GM23248 (cell line): Measurements from ENCODE around the gene UGT1A4. TPM values are rescaled to one million over a fixed set of nuclear protein-coding genes. Genes with fewer than 3 reads are reported as not detected.

Source experiments
- DNase-seq: peaks from one replicate; pipeline ENCODE4 v3.0.0-alpha.2; 2015
- H2AFZ ChIP-seq: fragments of 200-600 bp; sonication (generic); 2 replicates; pipeline ENCODE4 v1.6.1; 2016; ENCODE audit warnings: antibody characterized with exemption
- H3F3A ChIP-seq: fragments of 200-600 bp; sonication (generic); 2 replicates; pipeline ENCODE4 v1.6.1; 2016; ENCODE audit warnings: mild to moderate bottlenecking, antibody characterized with exemption, mixed run types; ENCODE audit not compliant: insufficient read depth
- H3K27ac ChIP-seq: fragments of 200-600 bp; sonication (generic); 2 replicates; pipeline ENCODE4 v1.5.1; 2016; ENCODE audit warnings: mild to moderate bottlenecking
- H3K27me3 ChIP-seq: fragments of 200-600 bp; sonication (generic); replicated peaks from 2 replicates; pipeline ENCODE4 v1.6.1; 2016; ENCODE audit warnings: mild to moderate bottlenecking; ENCODE audit not compliant: insufficient read depth
- H3K36me3 ChIP-seq: fragments of 200-600 bp; sonication (generic); 2 replicates; pipeline ENCODE4 v1.6.1; 2016; ENCODE audit warnings: low read depth, mild to moderate bottlenecking
- H3K4me1 ChIP-seq: fragments of 200-600 bp; sonication (generic); 2 replicates; pipeline ENCODE4 v1.6.1; 2016; ENCODE audit warnings: mild to moderate bottlenecking; ENCODE audit not compliant: insufficient read depth
- H3K4me2 ChIP-seq: fragments of 200-600 bp; sonication (generic); one replicate; pipeline ENCODE4 v1.6.1; 2016; ENCODE audit warnings: mild to moderate bottlenecking; ENCODE audit not compliant: unreplicated experiment
- H3K4me3 ChIP-seq: fragments of 200-600 bp; sonication (generic); 2 replicates; pipeline ENCODE4 v1.5.1; 2016; ENCODE audit warnings: mild to moderate bottlenecking
- H3K79me2 ChIP-seq: fragments of 200-600 bp; sonication (generic); 2 replicates; pipeline ENCODE4 v1.6.1; 2016; ENCODE audit warnings: mild to moderate bottlenecking; ENCODE audit not compliant: insufficient read depth
- H3K9ac ChIP-seq: fragments of 200-600 bp; sonication (generic); 2 replicates; pipeline ENCODE4 v1.6.1; 2016; ENCODE audit warnings: mild to moderate bottlenecking
- H3K9me2 ChIP-seq: fragments of 200-600 bp; sonication (generic); 2 replicates; pipeline ENCODE4 v1.6.1; 2016; ENCODE audit warnings: mixed run types, mild to moderate bottlenecking, moderate library complexity; ENCODE audit not compliant: insufficient read depth
- H3K9me3 ChIP-seq: fragments of 200-600 bp; sonication (generic); one replicate; pipeline ENCODE4 v1.6.1; 2017; ENCODE audit warnings: low read depth
- H4K20me1 ChIP-seq: fragments of 200-600 bp; sonication (generic); 2 replicates; pipeline ENCODE4 v1.6.0; 2016; ENCODE audit not compliant: insufficient read depth
- EZH2 ChIP-seq: fragments of 200-600 bp; sonication (generic); IDR thresholded peaks from 2 replicates; pipeline ENCODE4 v1.6.1; 2018; ENCODE audit warnings: antibody characterized with exemption, mild to moderate bottlenecking; ENCODE audit not compliant: insufficient read depth, poor library complexity, severe bottlenecking
- EZH2phosphoT487 ChIP-seq: fragments of 200-600 bp; sonication (generic); IDR thresholded peaks from 2 replicates; pipeline ENCODE4 v1.6.1; 2018; ENCODE audit warnings: antibody characterized with exemption, moderate library complexity, mild to moderate bottlenecking, low read depth; ENCODE audit not compliant: insufficient read depth
- WGBS, 2 experiments: methylation state at CpG; one replicate each; pipeline ENCODE4 v1.1.6; 2015 to 2017; ENCODE audit warnings: low lambda C conversion rate in 2 of 2, low coverage in 1 of 2; ENCODE audit errors: missing lambda C conversion rate in 2 of 2; 5-methylcytosine and 5-hydroxymethylcytosine counted together
- in situ Hi-C: fragments of 300-500 bp; cut with MboI; formaldehyde crosslinking; loops from 2 replicates; pipeline ENCODE4 v1.15.0; 2020
- polyA plus RNA-seq: library from polyadenylated mRNA; unstranded; fragments of >200 nt; fragmentation: Nextera tagmentation; extraction: Ambion mirVana; gene quantifications from 2 replicates; pipeline ENCODE4 v1.2.1, GENCODE V29; 2016
- total RNA-seq: library from RNA; depleted of rRNA; stranded (reverse); fragments of >200 nt; shearing (Covaris generic); gene quantifications from 2 replicates; pipeline ENCODE4 v1.2.3, GENCODE V29; 2014

Gene UGT1A4
- total and polyA plus RNA-seq, 2 experiments from 2014 or later: not detected

- no peak for DNase-seq
- WGBS, 2 experiments: 42 to 58% methylated on average over 3 of the region's 3 CpGs
- no peak overlapping the region for H2AFZ ChIP-seq
- H3K9me2 ChIP-seq: no peaks in the 10 kb centered on the region
- H3K9me3 ChIP-seq: no peaks in the 10 kb centered on the region
- peaks cover 3% of the 10 kb centered on the region; the same call in 1 of the 2 replicates for H3K4me1 ChIP-seq
- H3K4me2 ChIP-seq: no peak overlapping the region
- TF ChIP-seq EZH2phosphoT487: no peak
- no peaks in the 10 kb centered on the region for H3K36me3 ChIP-seq
- no peak overlapping the region for H3K4me3 ChIP-seq
- in situ Hi-C loops: no loop called here
- peaks cover 15% of the 10 kb centered on the region for H3K27me3 ChIP-seq
- no peak overlapping the region for H3K9ac ChIP-seq
- no peak overlapping the region for H3K27ac ChIP-seq
- no peaks in the 10 kb centered on the region for H4K20me1 ChIP-seq
- H3F3A ChIP-seq: no peaks in the 10 kb centered on the region
- H3K79me2 ChIP-seq: no peaks in the 10 kb centered on the region
Measured at GRCh38 chr2:233813236-233814055, 94.9 kb downstream of the UGT1A4 start.

DNA sequence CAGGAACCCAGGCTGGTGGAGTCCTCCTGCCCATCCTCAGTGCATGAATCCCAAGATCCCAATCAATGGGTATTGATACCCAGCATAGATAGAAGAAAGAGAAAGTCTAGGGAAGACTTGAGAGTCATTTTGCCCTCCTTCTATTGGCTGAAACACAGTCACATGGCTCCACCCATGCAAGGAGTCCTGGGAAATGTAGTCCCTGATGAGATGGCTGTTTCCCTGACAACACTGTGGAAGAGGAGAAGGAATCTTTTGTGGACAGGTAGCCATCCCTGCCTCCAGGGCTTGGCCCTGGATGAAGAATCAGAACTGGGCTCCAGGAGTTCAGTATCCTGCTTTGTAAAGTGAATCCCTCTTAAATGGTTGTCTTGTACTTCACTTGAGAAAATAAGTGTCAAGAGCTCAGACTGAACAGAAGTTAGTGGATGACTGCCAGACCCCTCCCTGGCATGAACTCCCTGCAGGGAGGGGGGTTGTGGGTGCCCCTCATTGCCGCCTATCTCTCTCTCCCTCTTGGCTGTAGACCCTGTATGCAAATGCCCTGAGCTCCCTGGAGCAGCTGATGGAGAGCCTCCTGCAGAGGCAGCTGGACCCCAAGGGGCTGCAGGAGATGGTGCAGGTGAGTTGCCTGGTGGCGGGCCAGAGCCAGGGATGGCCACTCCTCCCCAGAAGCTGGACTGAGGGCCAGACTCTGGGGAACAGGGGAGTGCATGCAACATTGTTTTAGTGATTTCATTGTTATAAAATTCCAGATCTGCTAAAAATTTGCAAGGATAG lies 95.7 kb downstream of the UGT1A4 start:
- WGBS, 2 experiments: 26 to 40% methylated on average over 2 of the region's 2 CpGs
- Histone ChIP-seq H3F3A (no peaks in the 10 kb centered on the region), H2AFZ (no peak overlapping the region), H3K9me3 (no peaks in the 10 kb centered on the region), H3K4me1 (peaks cover 3% of the 10 kb centered on the region; the same call in 1 of the 2 replicates), H4K20me1 (no peaks in the 10 kb centered on the region), H3K79me2 (no peaks in the 10 kb centered on the region), H3K9me2 (no peaks in the 10 kb centered on the region), H3K4me2 (no peak overlapping the region), H3K9ac (no peak overlapping the region), H3K27ac (no peak overlapping the region), H3K4me3 (no peak overlapping the region), H3K27me3 (peaks cover 14% of the 10 kb centered on the region), H3K36me3 (no peaks in the 10 kb centered on the region)
- in situ Hi-C loops: no loop called here
- DNase-seq: no peak
- TF ChIP-seq EZH2phosphoT487: no peak
- TF ChIP-seq EZH2: no peak

DNA sequence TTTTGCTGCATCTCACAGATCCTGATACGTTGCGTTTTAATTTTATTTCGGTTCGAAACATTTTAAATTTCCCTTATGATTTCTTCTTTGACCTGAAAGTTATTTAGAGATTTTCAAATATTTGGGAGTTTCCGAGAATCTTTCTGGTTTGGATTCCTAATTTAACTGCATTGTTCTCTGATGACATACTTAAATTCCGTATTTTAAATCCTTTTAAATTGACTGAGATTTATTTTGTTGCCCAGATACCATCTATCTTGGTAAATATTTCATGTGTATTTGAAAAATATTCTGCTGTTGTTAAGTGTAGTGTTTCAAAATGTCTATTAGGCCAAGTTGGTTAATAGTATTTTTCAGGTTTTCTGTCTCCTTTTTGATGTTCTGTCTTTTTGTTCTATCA lies 97.3 kb downstream of the UGT1A4 start:
- H2AFZ ChIP-seq: no peak overlapping the region
- in situ Hi-C loops: no loop called here
- TF ChIP-seq EZH2: no peak
- no peak for TF ChIP-seq EZH2phosphoT487
- no peaks in the 10 kb centered on the region for H3F3A ChIP-seq
- H3K79me2 ChIP-seq: no peaks in the 10 kb centered on the region
- DNase-seq: peak; percentile 27
- H3K4me3 ChIP-seq: no peak overlapping the region
- H3K4me1 ChIP-seq: peaks cover 3% of the 10 kb centered on the region; the same call in 1 of the 2 replicates
- H3K4me2 ChIP-seq: no peak overlapping the region
- WGBS, 2 experiments: 34 to 35% methylated on average over 6 of the region's 6 CpGs
- no peaks in the 10 kb centered on the region for H4K20me1 ChIP-seq
- H3K9me2 ChIP-seq: no peaks in the 10 kb centered on the region
- peaks cover 8% of the 10 kb centered on the region for H3K27me3 ChIP-seq
- H3K36me3 ChIP-seq: no peaks in the 10 kb centered on the region
- H3K9me3 ChIP-seq: no peaks in the 10 kb centered on the region
- no peak overlapping the region for H3K9ac ChIP-seq
- H3K27ac ChIP-seq: no peak overlapping the region

DNA sequence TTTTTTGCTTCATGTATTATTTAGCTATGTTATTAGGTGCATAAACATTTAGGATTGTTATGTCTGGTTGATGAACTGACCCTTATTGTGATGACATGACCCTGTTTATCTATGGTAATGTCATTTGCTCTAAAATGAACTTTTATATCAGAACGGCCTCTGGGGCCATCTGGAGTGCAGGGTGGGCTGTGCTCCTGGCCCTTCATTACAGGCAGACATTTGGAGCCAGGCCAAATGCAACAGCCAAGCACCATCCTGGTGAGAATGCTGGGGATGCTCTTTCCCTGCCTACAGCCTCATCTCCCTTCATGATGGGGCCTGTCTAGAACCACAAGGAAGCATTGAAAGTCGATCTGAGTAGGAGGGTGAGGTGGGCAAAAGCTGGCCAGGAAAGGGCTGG lies 97.8 kb downstream of the UGT1A4 start:
- no peak overlapping the region for H3K9ac ChIP-seq
- H3K79me2 ChIP-seq: no peaks in the 10 kb centered on the region
- no peak overlapping the region for H2AFZ ChIP-seq
- H3K36me3 ChIP-seq: no peaks in the 10 kb centered on the region
- TF ChIP-seq EZH2phosphoT487 (no peak), EZH2 (no peak)
- H3K27ac ChIP-seq: no peak overlapping the region
- WGBS, 2 experiments: 25 to 26% methylated on average over 2 of the region's 2 CpGs
- DNase-seq: no peak
- H3K4me2 ChIP-seq: no peak overlapping the region
- in situ Hi-C loops: no loop called here
- H3K9me2 ChIP-seq: no peaks in the 10 kb centered on the region
- no peaks in the 10 kb centered on the region for H3F3A ChIP-seq
- no peaks in the 10 kb centered on the region for H4K20me1 ChIP-seq
- no peaks in the 10 kb centered on the region for H3K9me3 ChIP-seq
- H3K4me3 ChIP-seq: no peak overlapping the region
- H3K4me1 ChIP-seq: peaks cover 3% of the 10 kb centered on the region; the same call in 1 of the 2 replicates
- H3K27me3 ChIP-seq: peaks cover 8% of the 10 kb centered on the region
